Activated T-helper 17 cell treated with anti-CD3 and anti-CD28 coated beads, Interleukin-2, amount 50 U/mL, for 72 hours (primary cell): ENCODE data around the gene SLC8B1. TPM values are rescaled to one million over a fixed set of nuclear protein-coding genes. Genes with fewer than 3 reads are reported as not detected.
"Not testable (repeated sequence)": the region's sequence is repeated elsewhere in the genome, so short reads cannot be mapped to it uniquely, and the experiment has no call there.

Experiments
- ATAC-seq: fragments of 150-1000 bp; cut with Tn5 transposase; replicated peaks from 2 replicates; pipeline ENCODE4 v1.10.0; 2021; ENCODE audit warnings: mild to moderate bottlenecking, moderate library complexity
- H3K27ac Mint-ChIP-seq: one replicate; pipeline ENCODE4 v1.8.0; 2022; ENCODE audit warnings: mixed read lengths
- H3K27me3 Mint-ChIP-seq: one replicate; pipeline ENCODE4 v1.8.0; 2022; ENCODE audit warnings: mixed read lengths
- H3K36me3 Mint-ChIP-seq: one replicate; pipeline ENCODE4 v1.8.0; 2022; ENCODE audit warnings: low read depth, mild to moderate bottlenecking, mixed read lengths
- H3K4me1 Mint-ChIP-seq: one replicate; pipeline ENCODE4 v1.8.0; 2022; ENCODE audit warnings: mixed read lengths
- H3K4me3 Mint-ChIP-seq: one replicate; pipeline ENCODE4 v1.8.0; 2022; ENCODE audit warnings: mild to moderate bottlenecking, mixed read lengths
- H3K9me3 Mint-ChIP-seq: one replicate; pipeline ENCODE4 v1.8.0; 2022; ENCODE audit warnings: mixed read lengths
- total RNA-seq, 2 donors: library from RNA; stranded (reverse); gene quantifications; one replicate each; pipeline ENCODE4 v1.2.3, GENCODE V29; 2022

The SLC8B1 gene
- total RNA-seq, 2 donors from 2014 or later, result 23.2 to 28.4 TPM

- Mint-ChIP-seq H3K27ac (no peak overlapping the region), H3K4me3 (no peak overlapping the region), H3K9me3 (no peaks in the 10 kb centered on the region), H3K27me3 (no peaks in the 10 kb centered on the region), H3K4me1 (peaks cover 9% of the 10 kb centered on the region), H3K36me3 (peaks cover 29% of the 10 kb centered on the region)
- ATAC-seq, result no peak
These were observed 29.8 kb upstream of the SLC8B1 start for GRCh38 chr12:113364698-113365097.

- Mint-ChIP-seq H3K27ac (peak overlapping the region; percentile 45), H3K27me3 (no peaks in the 10 kb centered on the region), H3K9me3 (no peaks in the 10 kb centered on the region), H3K4me1 (peaks cover 11% of the 10 kb centered on the region), H3K36me3 (peaks cover 24% of the 10 kb centered on the region), H3K4me3 (no peak overlapping the region)
- no peak for ATAC-seq
These were observed 26.9 kb upstream of the SLC8B1 start for GRCh38 chr12:113361574-113362370.

DNA sequence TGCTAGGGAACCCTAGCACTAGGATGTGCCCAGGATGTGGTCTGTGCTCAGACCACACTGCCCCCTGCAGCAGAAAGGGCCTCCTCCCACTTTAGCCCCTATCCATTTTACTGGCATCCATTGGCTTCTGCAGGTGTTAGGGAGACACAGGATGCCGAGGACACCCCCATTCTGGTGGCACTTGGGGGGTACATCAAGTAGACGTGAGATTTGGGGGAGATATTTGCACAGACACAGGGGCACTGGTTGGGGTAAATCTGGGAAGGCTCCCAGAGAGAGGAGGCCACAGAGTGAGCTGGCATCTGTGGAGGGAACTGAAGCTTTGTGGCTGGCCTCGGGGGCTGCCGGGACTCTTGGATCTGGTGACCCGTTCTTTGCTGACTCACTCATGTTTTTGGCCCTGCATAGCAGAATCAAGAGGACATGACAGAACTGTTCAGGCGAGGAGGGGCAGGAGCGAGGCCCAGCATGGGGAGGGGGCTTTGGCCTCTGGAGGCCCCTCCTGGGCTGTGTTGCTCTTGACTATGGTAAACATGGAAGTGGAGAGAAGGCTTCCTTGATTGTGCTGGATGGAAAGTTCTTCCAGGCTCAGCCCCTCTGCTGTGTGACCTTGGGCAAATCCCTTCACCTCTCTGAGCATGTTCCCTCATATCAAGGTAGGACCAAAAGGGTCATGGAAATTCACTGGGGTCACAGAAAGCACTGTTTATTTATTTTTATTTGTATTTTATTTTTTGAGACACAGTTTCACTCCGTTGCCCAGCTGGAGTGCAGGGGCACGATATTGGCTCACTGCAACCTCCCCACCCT lies 25.2 kb upstream of the SLC8B1 start:
- no peaks in the 10 kb centered on the region for H3K9me3 Mint-ChIP-seq
- H3K4me3 Mint-ChIP-seq, result peak overlapping the region; percentile 77
- peak overlapping the region; percentile 66 for H3K27ac Mint-ChIP-seq
- no peaks in the 10 kb centered on the region for H3K27me3 Mint-ChIP-seq
- H3K4me1 Mint-ChIP-seq, result peaks cover 11% of the 10 kb centered on the region
- ATAC-seq, result no peak
- H3K36me3 Mint-ChIP-seq, result peaks cover 16% of the 10 kb centered on the region

- H3K4me1 Mint-ChIP-seq, result peaks cover 11% of the 10 kb centered on the region
- ATAC-seq, result no peak
- H3K27me3 Mint-ChIP-seq, result no peaks in the 10 kb centered on the region
- peak overlapping the region; percentile 77 for H3K4me3 Mint-ChIP-seq
- peak overlapping the region; percentile 66 for H3K27ac Mint-ChIP-seq
- peaks cover 8% of the 10 kb centered on the region for H3K36me3 Mint-ChIP-seq
- H3K9me3 Mint-ChIP-seq, result no peaks in the 10 kb centered on the region
These were observed 24.4 kb upstream of the SLC8B1 start for GRCh38 chr12:113359133-113359938.

GRCh38 chr12:113358381-113359132 lies 23.6 kb upstream of the SLC8B1 start, which contains the start of gene PLBD2:
Gene PLBD2 (plus strand): TSS chr12:113358587. CDS start chr12:113358601, 14 bp downstream.
- H3K4me3 Mint-ChIP-seq, result peak within 1 kb of the TSS; percentile 77
- H3K27me3 Mint-ChIP-seq, result no peaks in the 10 kb centered on the region
- H3K36me3 Mint-ChIP-seq, result no peaks in the 10 kb centered on the region
- no peaks in the 10 kb centered on the region for H3K9me3 Mint-ChIP-seq
- peak within 1 kb of the TSS; percentile 73 for H3K27ac Mint-ChIP-seq
- peak; percentile 95 for ATAC-seq
- peaks cover 11% of the 10 kb centered on the region for H3K4me1 Mint-ChIP-seq

- not testable (repeated sequence) for ATAC-seq, H3K27me3 Mint-ChIP-seq, H3K4me1 Mint-ChIP-seq, H3K27ac Mint-ChIP-seq, H3K4me3 Mint-ChIP-seq, H3K9me3 Mint-ChIP-seq, H3K36me3 Mint-ChIP-seq
These were observed 19.3 kb upstream of the SLC8B1 start for GRCh38 chr12:113354192-113354591.

GRCh38 chr12:113351089-113351488 lies 16.2 kb upstream of the SLC8B1 start:
- no peak for ATAC-seq
- Mint-ChIP-seq H3K4me3 (no peak overlapping the region), H3K9me3 (no peaks in the 10 kb centered on the region), H3K27me3 (peaks cover 11% of the 10 kb centered on the region), H3K4me1 (peaks cover 4% of the 10 kb centered on the region), H3K27ac (no peak overlapping the region), H3K36me3 (no peaks in the 10 kb centered on the region)

GRCh38 chr12:113348849-113349536 lies 14.1 kb upstream of the SLC8B1 start:
- ATAC-seq, result no peak
- H3K27ac Mint-ChIP-seq, result no peak overlapping the region
- H3K4me1 Mint-ChIP-seq, result peaks cover 4% of the 10 kb centered on the region
- H3K9me3 Mint-ChIP-seq, result no peaks in the 10 kb centered on the region
- no peak overlapping the region for H3K4me3 Mint-ChIP-seq
- H3K36me3 Mint-ChIP-seq, result no peaks in the 10 kb centered on the region
- H3K27me3 Mint-ChIP-seq, result peaks cover 11% of the 10 kb centered on the region

DNA sequence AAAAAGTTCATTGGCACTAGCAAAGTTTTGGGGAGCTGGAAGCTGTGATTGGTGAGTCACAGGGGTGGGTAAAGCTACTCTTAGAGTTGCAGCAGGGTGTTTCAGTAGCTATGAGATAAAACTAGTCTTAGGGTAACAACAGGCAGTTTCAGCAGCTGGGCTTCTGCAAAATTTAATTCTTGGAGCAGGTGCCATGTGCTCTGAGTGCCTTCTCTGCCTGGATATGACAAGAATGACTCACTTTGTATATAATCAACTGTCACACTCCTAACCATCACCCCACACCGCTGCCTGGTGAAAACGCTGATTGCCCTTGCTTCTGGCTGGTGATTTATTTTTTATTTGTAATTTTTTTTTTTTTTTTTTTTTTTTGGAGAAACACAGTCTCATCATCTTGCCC lies 13.0 kb upstream of the SLC8B1 start:
- Mint-ChIP-seq H3K36me3 (no peaks in the 10 kb centered on the region), H3K4me3 (no peak overlapping the region), H3K27ac (no peak overlapping the region), H3K27me3 (peaks cover 11% of the 10 kb centered on the region), H3K4me1 (peaks cover 4% of the 10 kb centered on the region), H3K9me3 (no peaks in the 10 kb centered on the region)
- no peak for ATAC-seq

GRCh38 chr12:113347107-113347506 lies 12.2 kb upstream of the SLC8B1 start:
- Mint-ChIP-seq H3K27me3 (peaks cover 7% of the 10 kb centered on the region), H3K36me3 (no peaks in the 10 kb centered on the region), H3K27ac (no peak overlapping the region), H3K4me3 (no peak overlapping the region), H3K4me1 (peaks cover 4% of the 10 kb centered on the region), H3K9me3 (no peaks in the 10 kb centered on the region)
- ATAC-seq, result no peak

DNA sequence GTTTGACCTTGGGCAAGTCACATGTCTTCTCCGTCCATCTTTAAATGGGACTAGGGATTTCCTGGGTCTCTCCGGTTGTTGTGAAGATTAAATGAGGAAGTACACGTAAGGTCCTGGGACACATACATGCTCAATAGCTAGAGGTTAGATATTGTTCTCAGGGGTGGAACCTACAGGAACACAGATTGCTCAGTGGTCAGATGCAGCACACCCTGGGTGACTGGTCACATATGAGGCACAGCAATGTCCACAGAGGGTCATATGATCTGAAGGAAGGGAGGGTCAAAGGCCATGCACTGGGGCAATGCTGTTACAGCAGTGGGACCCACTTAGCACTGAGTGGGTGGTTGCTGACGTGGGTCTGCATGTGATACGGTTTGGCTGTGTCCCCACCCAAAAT lies 11.4 kb upstream of the SLC8B1 start:
- H3K27me3 Mint-ChIP-seq, result peaks cover 7% of the 10 kb centered on the region
- no peaks in the 10 kb centered on the region for H3K36me3 Mint-ChIP-seq
- ATAC-seq, result no peak
- no peaks in the 10 kb centered on the region for H3K9me3 Mint-ChIP-seq
- H3K4me3 Mint-ChIP-seq, result no peak overlapping the region
- H3K4me1 Mint-ChIP-seq, result peaks cover 4% of the 10 kb centered on the region
- H3K27ac Mint-ChIP-seq, result no peak overlapping the region

- peaks cover 4% of the 10 kb centered on the region for H3K4me1 Mint-ChIP-seq
- H3K4me3 Mint-ChIP-seq, result no peak overlapping the region
- no peaks in the 10 kb centered on the region for H3K36me3 Mint-ChIP-seq
- no peak overlapping the region for H3K27ac Mint-ChIP-seq
- ATAC-seq, result no peak
- H3K27me3 Mint-ChIP-seq, result peaks cover 7% of the 10 kb centered on the region
- no peaks in the 10 kb centered on the region for H3K9me3 Mint-ChIP-seq
These were observed 10.4 kb upstream of the SLC8B1 start for GRCh38 chr12:113345318-113345717.

DNA sequence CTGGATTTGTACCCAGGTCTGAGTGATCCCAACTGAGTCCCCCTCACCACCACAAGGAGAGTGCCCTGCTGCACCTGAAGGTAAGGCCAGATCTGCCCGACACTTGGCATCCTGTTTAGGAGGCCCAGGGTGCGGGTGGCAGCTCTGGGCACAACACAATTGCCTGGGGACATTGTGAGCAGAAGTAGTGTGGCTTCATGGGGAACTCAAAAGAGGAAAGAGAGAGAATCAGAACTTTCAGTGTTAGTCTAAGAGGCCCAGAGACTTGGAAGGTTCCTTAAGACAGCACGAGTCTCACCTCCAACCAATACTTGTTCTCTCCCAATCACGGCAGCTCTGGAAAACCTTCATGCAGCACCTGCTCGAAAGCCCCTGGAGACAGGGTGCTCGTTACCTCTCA lies 6.6 kb upstream of the SLC8B1 start:
- H3K27me3 Mint-ChIP-seq, result no peaks in the 10 kb centered on the region
- H3K4me1 Mint-ChIP-seq, result no peaks in the 10 kb centered on the region

More for the DNA sequence above, 6.6 kb upstream of the SLC8B1 start:
- no peaks in the 10 kb centered on the region for H3K9me3 Mint-ChIP-seq
- no peaks in the 10 kb centered on the region for H3K36me3 Mint-ChIP-seq
- ATAC-seq, result no peak
- H3K27ac Mint-ChIP-seq, result no peak overlapping the region
- H3K4me3 Mint-ChIP-seq, result no peak overlapping the region
